WERI-Rb-1 (cell line): ENCODE measurements around the gene P4HB.
A peak's percentile ranks its signal among the peaks of the same experiment; 100 is the strongest.

Experiments used
- DNase-seq: peaks from one replicate; pipeline ENCODE4 v3.0.0-alpha.2; 2020
- H3K27ac ChIP-seq: fragments of 250-450 bp; sonication (Bioruptor Pico); 2 replicates; pipeline ENCODE4 v1.5.1; 2020; ENCODE audit warnings: mild to moderate bottlenecking, moderate library complexity
- H3K27me3 ChIP-seq: fragments of 250-450 bp; sonication (Bioruptor Pico); 2 replicates; pipeline ENCODE4 v1.5.1; 2021; ENCODE audit warnings: mild to moderate bottlenecking, low read depth, moderate library complexity; ENCODE audit not compliant: insufficient read depth, severe bottlenecking
- H3K36me3 ChIP-seq: fragments of 250-450 bp; sonication (Bioruptor Pico); 2 replicates; pipeline ENCODE4 v1.5.1; 2020; ENCODE audit warnings: mild to moderate bottlenecking, moderate library complexity
- H3K4me3 ChIP-seq: 2 replicates; pipeline ENCODE4 v1.5.1; 2011; ENCODE audit warnings: low read depth, mild to moderate bottlenecking, control low read depth, low read length
- H3K9me3 ChIP-seq: fragments of 250-450 bp; sonication (Bioruptor Pico); 2 replicates; pipeline ENCODE4 v1.5.1; 2021; ENCODE audit warnings: mild to moderate bottlenecking, moderate library complexity; ENCODE audit not compliant: severe bottlenecking
- CTCF ChIP-seq: IDR thresholded peaks from 2 replicates; pipeline ENCODE4 v1.5.1; 2011; ENCODE audit warnings: low read depth, mild to moderate bottlenecking, control low read depth, inconsistent platforms, low read length

The P4HB gene

GRCh38 chr17:81810892-81811704 is 49.2 kb downstream of the P4HB start:
- H3K27ac ChIP-seq = no peak overlapping the region
- H3K9me3 ChIP-seq = peaks cover 9% of the 10 kb centered on the region
- no peak for DNase-seq
- no peak overlapping the region for H3K4me3 ChIP-seq
- TF ChIP-seq CTCF = no peak
- no peaks in the 10 kb centered on the region for H3K36me3 ChIP-seq
- H3K27me3 ChIP-seq = no peaks in the 10 kb centered on the region

GRCh38 chr17:81810476-81810875 is 49.9 kb downstream of the P4HB start:
- no peak for DNase-seq
- Histone ChIP-seq H3K4me3 (no peak overlapping the region), H3K27me3 (no peaks in the 10 kb centered on the region), H3K36me3 (no peaks in the 10 kb centered on the region), H3K27ac (no peak overlapping the region), H3K9me3 (peaks cover 9% of the 10 kb centered on the region)
- TF ChIP-seq CTCF = no peak

DNA sequence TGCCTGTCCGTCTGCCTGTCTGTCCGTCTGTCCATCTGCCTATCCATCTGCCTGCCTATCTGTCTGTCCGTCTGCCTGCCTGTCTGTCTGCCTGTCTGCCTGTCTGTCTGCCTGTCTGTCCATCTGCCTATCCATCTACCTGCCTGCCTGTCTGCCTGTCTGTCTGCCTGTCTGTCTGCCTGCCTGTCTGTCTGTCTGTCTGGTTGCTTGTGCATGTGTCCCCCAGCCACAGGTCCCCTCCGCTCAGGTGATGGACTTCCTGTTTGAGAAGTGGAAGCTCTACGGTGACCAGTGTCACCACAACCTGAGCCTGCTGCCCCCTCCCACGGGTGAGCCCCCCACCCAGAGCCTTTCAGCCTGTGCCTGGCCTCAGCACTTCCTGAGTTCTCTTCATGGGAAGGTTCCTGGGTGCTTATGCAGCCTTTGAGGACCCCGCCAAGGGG is 50.8 kb downstream of the P4HB start:
- H3K36me3 ChIP-seq = no peaks in the 10 kb centered on the region
- no peak for DNase-seq
- peak overlapping the region; percentile 1; the same call in 1 of the 2 replicates for H3K27ac ChIP-seq
- H3K4me3 ChIP-seq = no peak overlapping the region
- H3K27me3 ChIP-seq = no peaks in the 10 kb centered on the region
- H3K9me3 ChIP-seq = peaks cover 9% of the 10 kb centered on the region
- TF ChIP-seq CTCF = no peak

- no peak for TF ChIP-seq CTCF
- Histone ChIP-seq H3K27ac (peak overlapping the region; percentile 54), H3K36me3 (no peaks in the 10 kb centered on the region), H3K9me3 (peaks cover 9% of the 10 kb centered on the region), H3K4me3 (no peak overlapping the region), H3K27me3 (no peaks in the 10 kb centered on the region)
- peak; percentile 57 for DNase-seq
Observed at GRCh38 chr17:81808778-81809555, 51.4 kb downstream of the P4HB start.

DNA sequence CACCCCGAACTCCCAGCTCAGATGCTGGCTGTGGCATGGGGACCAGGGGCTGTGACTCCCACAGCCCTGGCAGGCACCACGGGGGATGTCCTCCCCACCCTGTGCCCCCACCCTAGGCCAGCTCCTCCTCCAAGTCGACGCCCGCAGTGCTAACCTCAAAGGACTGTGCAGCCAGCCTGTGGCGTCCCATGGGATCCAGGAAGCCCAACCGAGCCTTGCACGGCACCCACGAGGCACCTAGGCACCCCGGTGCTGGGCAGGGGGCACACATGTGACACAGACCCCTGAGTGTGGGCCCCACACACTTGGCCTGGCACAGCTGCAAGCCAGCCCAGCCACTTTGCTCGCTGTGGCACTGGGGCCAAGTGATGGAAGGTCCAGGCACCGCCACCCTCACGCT is 52.5 kb downstream of the P4HB start:
- DNase-seq = no peak
- peaks cover 5% of the 10 kb centered on the region for H3K27me3 ChIP-seq
- H3K4me3 ChIP-seq = no peak overlapping the region
- H3K27ac ChIP-seq = no peak overlapping the region
- H3K9me3 ChIP-seq = peaks cover 9% of the 10 kb centered on the region
- H3K36me3 ChIP-seq = no peaks in the 10 kb centered on the region
- TF ChIP-seq CTCF = no peak
